A549 (cell line): ENCODE data around the gene TMEM259. TPM values are rescaled to one million over a fixed set of nuclear protein-coding genes. Genes with fewer than 3 reads are reported as not detected.

ENCODE experiments used
- ATAC-seq, 2 experiments: fragments of 200-7000 bp in 1 of 2; fragments of >200 bp in 1 of 2; cut with Nextera tagmentation in 1 of 2; cut with Tn5 transposase in 1 of 2; 3 replicates each; pipeline versions ENCODE4 v1.8.0 to v1.9.1; 2018 to 2020; ENCODE audit warnings: mild to moderate bottlenecking in 1 of 2, moderate library complexity in 1 of 2
- CTCF ChIA-PET: fragments of 300-600 bp; sonication (Branson Sonifier 250); formaldehyde crosslinking; extraction: SDS; loops from one replicate; lab custom pipeline; 2021; ENCODE audit warnings: antibody characterized with exemption, inconsistent platforms; lab: Yijun Ruan, JAX
- POLR2A ChIA-PET: fragments of 350-600 bp; formaldehyde crosslinking; extraction: SDS; loops from one replicate; lab custom pipeline; 2021; ENCODE audit warnings: antibody characterized with exemption, inconsistent platforms; lab: Yijun Ruan, JAX
- DNase-seq, 2 experiments: peaks; one replicate each; pipeline versions ENCODE4 v3.0.0 to v3.0.0-alpha.2; 2011 to 2016; ENCODE audit warnings: low read depth in 1 of 2, low spot score in 1 of 2
- FAIRE-seq: peaks from 2 replicates; lab custom pipeline; 2011; peaks lifted over from hg19 to GRCh38; lab: Jason Lieb, UNC
- H3K27ac ChIP-seq, 2 experiments: fragments of >200 bp; sonication (Bioruptor Twin); formaldehyde crosslinking; 3 replicates each; pipeline ENCODE4 v1.5.1; 2016 to 2017
- H3K4me1 ChIP-seq: fragments of >200 bp; sonication (Bioruptor Twin); formaldehyde crosslinking; 3 replicates; pipeline ENCODE4 v1.6.1; 2016
- H3K4me2 ChIP-seq: fragments of >200 bp; sonication (Bioruptor Twin); formaldehyde crosslinking; 3 replicates; pipeline ENCODE4 v1.6.1; 2016
- H3K4me3 ChIP-seq: fragments of >200 bp; sonication (Bioruptor Twin); formaldehyde crosslinking; 3 replicates; pipeline ENCODE4 v1.5.1; 2016
- H3K9me3 ChIP-seq: fragments of >200 bp; sonication (Bioruptor Twin); formaldehyde crosslinking; 3 replicates; pipeline ENCODE4 v1.6.1; 2016
- ATOH8 ChIP-seq: fragments of 250-450 bp; sonication (Bioruptor Pico); IDR thresholded peaks from 2 replicates; pipeline ENCODE4 v1.5.0; 2020; ENCODE audit warnings: low read depth, mild to moderate bottlenecking, moderate library complexity
- CBX2 ChIP-seq: fragments of 200-600 bp; sonication (generic); IDR thresholded peaks from 2 replicates; pipeline ENCODE4 v1.6.1; 2016; ENCODE audit warnings: low read depth, mild to moderate bottlenecking, borderline replicate concordance
- CHD4 ChIP-seq: fragments of 200-600 bp; sonication (generic); IDR thresholded peaks from 2 replicates; pipeline ENCODE4 v1.6.1; 2016; ENCODE audit warnings: antibody characterized with exemption, mild to moderate bottlenecking, borderline replicate concordance
- E2F6 ChIP-seq: IDR thresholded peaks from 2 replicates; pipeline ENCODE4 v1.6.1; 2012; ENCODE audit warnings: low read depth, borderline replicate concordance
- ELK1 ChIP-seq: fragments of 150-350 bp; IDR thresholded peaks from 2 replicates; pipeline ENCODE4 v1.6.1; 2014; ENCODE audit warnings: low read depth, mild to moderate bottlenecking, low read length
- EP300 ChIP-seq, 2 experiments: fragments of >200 bp; sonication (Bioruptor Twin); formaldehyde crosslinking; IDR thresholded peaks; 2 replicates in 1 of 2; 3 replicates in 1 of 2; pipeline ENCODE4 v1.6.1; 2016 to 2017
- HEYL ChIP-seq: fragments of 250-450 bp; sonication (Bioruptor Pico); IDR thresholded peaks from 2 replicates; pipeline ENCODE4 v1.8.0; 2021; ENCODE audit warnings: mild to moderate bottlenecking, moderate library complexity
- HOXB5 ChIP-seq: fragments of 250-450 bp; sonication (Bioruptor Pico); IDR thresholded peaks from 2 replicates; pipeline ENCODE4 v1.5.0; 2020; ENCODE audit warnings: mild to moderate bottlenecking, moderate library complexity
- JUNB ChIP-seq: fragments of >200 bp; sonication (Bioruptor Twin); formaldehyde crosslinking; IDR thresholded peaks from 2 replicates; pipeline ENCODE4 v1.6.1; 2016
- KDM5A ChIP-seq: fragments of 200-600 bp; sonication (generic); IDR thresholded peaks from 2 replicates; pipeline ENCODE4 v1.6.1; 2016; ENCODE audit warnings: antibody characterized with exemption, mild to moderate bottlenecking
- MAFK ChIP-seq: fragments of 450-650 bp; IDR thresholded peaks from 2 replicates; pipeline ENCODE4 v1.6.1; 2014; ENCODE audit not compliant: partially characterized antibody
- MAX ChIP-seq: IDR thresholded peaks from 2 replicates; pipeline ENCODE4 v1.6.1; 2012
- MAZ ChIP-seq: fragments of 150-350 bp; IDR thresholded peaks from 2 replicates; pipeline ENCODE4 v1.6.1; 2014; ENCODE audit warnings: antibody characterized with exemption, low read depth, low read length, borderline replicate concordance
- MYC ChIP-seq: IDR thresholded peaks from 2 replicates; pipeline ENCODE4 v1.6.1; 2012; ENCODE audit warnings: mild to moderate bottlenecking, inconsistent platforms, low read length, improper control_type of control experiment, borderline replicate concordance
- PBX3 ChIP-seq: IDR thresholded peaks from 2 replicates; pipeline ENCODE4 v1.6.1; 2012
- PHF8 ChIP-seq: fragments of 200-600 bp; sonication (generic); IDR thresholded peaks from 2 replicates; pipeline ENCODE4 v1.6.1; 2016; ENCODE audit warnings: low read depth, mild to moderate bottlenecking, antibody characterized with exemption, moderate library complexity, borderline replicate concordance
- RARB ChIP-seq: fragments of 250-450 bp; sonication (Bioruptor Pico); IDR thresholded peaks from 2 replicates; pipeline ENCODE4 v1.8.0; 2021; ENCODE audit warnings: mild to moderate bottlenecking, moderate library complexity
- RCOR1 ChIP-seq: fragments of 150-350 bp; IDR thresholded peaks from 2 replicates; pipeline ENCODE4 v1.6.1; 2014; ENCODE audit warnings: antibody characterized with exemption, low read length, low read depth
- RNF2 ChIP-seq: fragments of 200-600 bp; sonication (generic); IDR thresholded peaks from 2 replicates; pipeline ENCODE4 v1.6.1; 2016; ENCODE audit warnings: low read depth, mild to moderate bottlenecking, antibody characterized with exemption, moderate library complexity, borderline replicate concordance
- TP53 ChIP-seq: fragments of 250-450 bp; sonication (Bioruptor Pico); IDR thresholded peaks from 2 replicates; pipeline ENCODE4 v1.5.0; 2021; ENCODE audit warnings: mild to moderate bottlenecking, moderate library complexity
- ZFP36 ChIP-seq: fragments of 450-650 bp; IDR thresholded peaks from 2 replicates; pipeline ENCODE4 v1.6.1; 2014; ENCODE audit warnings: borderline replicate concordance; ENCODE audit not compliant: partially characterized antibody
- WGBS: methylation state at CpG from one replicate; pipeline ENCODE4 v1.1.6; 2017; ENCODE audit errors: missing lambda C conversion rate; 5-methylcytosine and 5-hydroxymethylcytosine counted together
- polyA plus RNA-seq, 4 experiments: library from polyadenylated mRNA; depleted of rRNA in 3 of 4; stranded (reverse); fragments of >200 nt; fragmentation: RNase III in 1 of 4; extraction: RNeasy Plus Mini Kit Qiagen cat#74134 plus additional on column Dnase treatment in 1 of 4; gene quantifications; 2 replicates in 3 of 4; 3 replicates in 1 of 4; pipeline ENCODE4 v1.2.3, GENCODE V29; 2011 to 2017

Gene TMEM259
- polyA plus RNA-seq, 2 of the 4 experiments (the other 2 are of a cell fraction): 45.6 to 78.3 TPM

GRCh38 chr19:1053176-1054101, 32.5 kb upstream of the TMEM259 start:
- TF ChIP-seq MYC (no peak), HEYL (no peak), PHF8 (no peak), RARB (CRISPR knock-in tag) (no peak), MAX (no peak), ZFP36 (peak; percentile 83)
- no peak for FAIRE-seq
- Histone ChIP-seq H3K27ac (no peak overlapping the region), H3K4me3 (no peak overlapping the region), H3K4me1 (no peaks in the 10 kb centered on the region), H3K4me2 (no peak overlapping the region), H3K9me3 (no peaks in the 10 kb centered on the region)
- WGBS: 91% methylated on average over 12 of the region's 31 CpGs
- ATAC-seq: peak; percentile 17 to 26; a peak in 4 of 6 replicates
- ChIA-PET CTCF (interaction anchor here (0.6 to 0.8 kb wide), 2 partner anchors 10 to 1244 kb away, joined by 3 to 4 read pairs; no protein-coding TSS in a partner anchor), POLR2A (no interaction called here)
- DNase-seq: no peak

GRCh38 chr19:1052349-1052975, 31.5 kb upstream of the TMEM259 start:
- Histone ChIP-seq H3K9me3 (no peaks in the 10 kb centered on the region), H3K4me1 (no peaks in the 10 kb centered on the region), H3K4me3 (no peak overlapping the region), H3K4me2 (no peak overlapping the region), H3K27ac (no peak overlapping the region)
- WGBS: 82% methylated on average over 2 of the region's 5 CpGs
- ChIA-PET POLR2A (no interaction called here), CTCF (no interaction called here)
- no peak for DNase-seq
- peak in 1 of 2 experiments; percentile 39; a peak in 3 of 6 replicates for ATAC-seq
- FAIRE-seq: no peak
- TF ChIP-seq EP300 (IDR thresholded peaks at IDR 0.05) (no peak), ELK1 (no peak), JUNB (no peak), TP53 (CRISPR knock-in tag) (no peak), MAX (no peak), RNF2 (no peak), MAFK (no peak), CHD4 (no peak), E2F6 (no peak)
- TF ChIP-seq, all 56 proteins: peak for 0

- ATAC-seq (no peak), FAIRE-seq (no peak), DNase-seq (no peak)
- no peaks in the 10 kb centered on the region for H3K9me3 ChIP-seq
- H3K4me2 ChIP-seq: no peak overlapping the region
- no peak for TF ChIP-seq PBX3
- no peak for TF ChIP-seq CBX2
- no peak for TF ChIP-seq PHF8
- TF ChIP-seq E2F6: no peak
- TF ChIP-seq MAZ: no peak
- no peak for TF ChIP-seq ATOH8 (CRISPR knock-in tag)
- TF ChIP-seq KDM5A: no peak
- no peak for TF ChIP-seq RCOR1
- TF ChIP-seq HOXB5 (CRISPR knock-in tag): no peak
- 76% methylated on average over 12 of the region's 17 CpGs for WGBS
- ChIA-PET CTCF (no interaction called here), POLR2A (no interaction called here)
- no peaks in the 10 kb centered on the region for H3K4me1 ChIP-seq
- no peak overlapping the region for H3K27ac ChIP-seq
- no peak overlapping the region for H3K4me3 ChIP-seq
Measured at GRCh38 chr19:1051791-1052190, 30.9 kb upstream of the TMEM259 start.
